GM12878 (cell line): ENCODE measurements around the gene TBCCD1. TPM values are rescaled to one million over a fixed set of nuclear protein-coding genes. Genes with fewer than 3 reads are reported as not detected.

Source experiments
- BCL11A ChIP-seq: IDR thresholded peaks from 2 replicates; pipeline ENCODE4 v1.6.1; 2011; ENCODE audit warnings: low read depth, low read length
- IKZF1 ChIP-seq: fragments of 450-650 bp; conservative IDR thresholded peaks from 2 replicates; pipeline ENCODE4 v1.6.1; 2017; ENCODE audit warnings: antibody characterized with exemption, mild to moderate bottlenecking
- MYC ChIP-seq: IDR thresholded peaks from 2 replicates; pipeline ENCODE4 v1.6.1; 2011; ENCODE audit warnings: mild to moderate bottlenecking, low read length, moderate library complexity, inconsistent platforms; ENCODE audit not compliant: insufficient read depth, insufficient replicate concordance, insufficient read length, severe bottlenecking
- NFIC ChIP-seq: IDR thresholded peaks from 2 replicates; pipeline ENCODE4 v1.6.1; 2012; ENCODE audit warnings: low read depth, mild to moderate bottlenecking, inconsistent platforms, low read length, moderate library complexity
- RAD51 ChIP-seq: fragments of 450-650 bp; IDR thresholded peaks from 2 replicates; pipeline ENCODE4 v1.6.1; 2016; ENCODE audit warnings: moderate library complexity, mild to moderate bottlenecking, inconsistent platforms
- SMC3 ChIP-seq: IDR thresholded peaks from 2 replicates; pipeline ENCODE4 v1.6.1; 2011; ENCODE audit warnings: low read length, improper control_type of control experiment, borderline replicate concordance
- SRF ChIP-seq, 2 experiments: IDR thresholded peaks; 2 replicates each; pipeline ENCODE4 v1.6.1; 2011; ENCODE audit warnings: low read depth in 2 of 2, low read length in 2 of 2, mild to moderate bottlenecking in 1 of 2, moderate library complexity in 1 of 2
- TCF12 ChIP-seq: IDR thresholded peaks from 2 replicates; pipeline ENCODE4 v1.6.1; 2011; ENCODE audit warnings: low read depth, mild to moderate bottlenecking, low read length
- ZBED1 ChIP-seq: IDR thresholded peaks from 2 replicates; pipeline ENCODE4 v1.6.1; 2016; ENCODE audit warnings: borderline replicate concordance
- ZNF384 ChIP-seq: IDR thresholded peaks from 2 replicates; pipeline ENCODE4 v1.6.1; 2012; ENCODE audit warnings: low read depth, mild to moderate bottlenecking, low read length, improper control_type of control experiment, borderline replicate concordance
- ZNF622 ChIP-seq: fragments of 450-650 bp; IDR thresholded peaks from 2 replicates; pipeline ENCODE4 v1.6.1; 2017; ENCODE audit warnings: mild to moderate bottlenecking, inconsistent platforms
- polyA plus RNA-seq, 11 experiments: library from polyadenylated mRNA; depleted of rRNA in 4 of 11; unstranded in 6 of 11; stranded (reverse) in 5 of 11; fragments of >200 nt; fragmentation: Nextera tagmentation in 4 of 11; fragmentation: Illumina TruSeq in 1 of 11; extraction: Ambion mirVana in 4 of 11; extraction: Trizol in 1 of 11; gene quantifications; 1 replicate in 1 of 11; 2 replicates in 10 of 11; pipeline versions ENCODE4 v1.2.1 to v1.2.3, GENCODE V29; 2011 to 2016; ENCODE audit warnings: inconsistent platforms in 2 of 11, missing spikeins in 2 of 11, low read depth in 1 of 11
- total RNA-seq, 4 experiments: library from RNA; depleted of rRNA in 3 of 4; stranded (reverse); fragments of >200 nt in 3 of 4; fragmentation: Illumina TruSeq in 1 of 4; extraction: Trizol in 1 of 4; gene quantifications; 2 replicates each; pipeline versions ENCODE4 v1.2.1 to v1.2.3, GENCODE V29; 2013 to 2021
- TF ChIP-seq, protein P1 (sequence below): fragments of 150-350 bp; IDR thresholded peaks from 2 replicates; pipeline ENCODE4 v1.6.1; 2014; ENCODE audit warnings: mild to moderate bottlenecking, low read depth, low read length

TBCCD1 gene
- total and polyA plus RNA-seq, 10 of the 15 experiments (the other 5 are each of a cell fraction or from before 2014, with no cell fraction given): 6.9 to 23.4 (median 14.7) TPM

DNA sequence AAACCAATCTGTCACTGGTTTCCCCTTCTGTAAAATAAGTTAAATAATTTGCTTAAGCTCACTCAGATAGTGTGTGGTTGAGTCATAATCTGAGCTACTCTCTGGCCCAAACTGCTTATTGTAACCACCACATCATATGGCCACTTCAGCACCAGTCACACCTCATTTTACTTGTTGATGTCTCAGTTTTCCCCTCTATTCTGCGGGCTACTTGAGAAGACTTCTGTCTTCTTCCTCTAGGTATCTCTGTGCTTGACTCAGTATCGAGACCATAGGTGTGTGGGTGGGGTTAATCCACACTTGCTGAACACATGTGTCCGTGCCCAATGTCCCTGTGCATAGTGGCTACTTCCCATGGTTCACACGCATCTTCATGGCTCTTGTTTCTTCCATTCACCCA, 55.9 kb downstream of the TBCCD1 start (continued):
- TF ChIP-seq ZNF622: no peak
- peak; percentile 66 for TF ChIP-seq RAD51
- 0 out of 4 replicates have a peak, but pooled peaks of 1 of the 2 experiments have one; percentile 27 for TF ChIP-seq SRF (IDR thresholded peaks at IDR 0.05; ENCODE audit: low read depth in 2 of 2, low read length in 2 of 2)
- TF ChIP-seq BCL11A: peak; percentile 84
- peak; percentile 33; the same call in 1 of the 2 replicates for TF ChIP-seq IKZF1
- no peak for TF ChIP-seq SMC3
- TF ChIP-seq TCF12: 0 out of 2 replicates have a peak, but pooled peaks have one; percentile 8
- peak; percentile 94 for TF ChIP-seq NFIC
- TF ChIP-seq ZBED1: peak; percentile 82; the same call in 1 of the 2 replicates
- no peak for TF ChIP-seq MYC
- TF ChIP-seq, protein P1, sequence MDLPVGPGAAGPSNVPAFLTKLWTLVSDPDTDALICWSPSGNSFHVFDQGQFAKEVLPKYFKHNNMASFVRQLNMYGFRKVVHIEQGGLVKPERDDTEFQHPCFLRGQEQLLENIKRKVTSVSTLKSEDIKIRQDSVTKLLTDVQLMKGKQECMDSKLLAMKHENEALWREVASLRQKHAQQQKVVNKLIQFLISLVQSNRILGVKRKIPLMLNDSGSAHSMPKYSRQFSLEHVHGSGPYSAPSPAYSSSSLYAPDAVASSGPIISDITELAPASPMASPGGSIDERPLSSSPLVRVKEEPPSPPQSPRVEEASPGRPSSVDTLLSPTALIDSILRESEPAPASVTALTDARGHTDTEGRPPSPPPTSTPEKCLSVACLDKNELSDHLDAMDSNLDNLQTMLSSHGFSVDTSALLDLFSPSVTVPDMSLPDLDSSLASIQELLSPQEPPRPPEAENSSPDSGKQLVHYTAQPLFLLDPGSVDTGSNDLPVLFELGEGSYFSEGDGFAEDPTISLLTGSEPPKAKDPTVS: no peak
- TF ChIP-seq ZNF384: no peak
- TF ChIP-seq, all 136 proteins: peak for 43
